Panc1 (cell line): ENCODE data around the gene NYAP2. TPM values are rescaled to one million over a fixed set of nuclear protein-coding genes. Genes with fewer than 3 reads are reported as not detected.

Source experiments
- ATAC-seq: fragments of 200-7000 bp; cut with Tn5 transposase; 2 replicates; pipeline ENCODE4 v1.9.1; 2020; ENCODE audit warnings: mild to moderate bottlenecking, moderate library complexity
- BruUV-seq: library from RNA; stranded (reverse); fragments of 400-500 nt; replicated peaks from 2 replicates; lab custom pipeline; 2021; lab: Mats Ljungman, UMichigan
- CTCF ChIA-PET: fragments of 300-600 bp; sonication (Branson Sonifier 250); formaldehyde crosslinking; loops from one replicate; lab custom pipeline; 2022; ENCODE audit warnings: antibody characterized with exemption; lab: Charles Lee
- POLR2A ChIA-PET: fragments of 300-600 bp; sonication (Branson Sonifier 250); formaldehyde crosslinking; loops from one replicate; lab custom pipeline; 2022; ENCODE audit warnings: antibody characterized with exemption; lab: Charles Lee
- DNase-seq: peaks from one replicate; pipeline ENCODE4 v3.0.0-alpha.2; 2010; ENCODE audit warnings: low read depth, low spot score
- H3K27ac ChIP-seq: 2 replicates; pipeline ENCODE4 v1.5.1; 2011; ENCODE audit warnings: mild to moderate bottlenecking, low read length, inconsistent platforms
- H3K27me3 ChIP-seq: fragments of 200-500 bp; sonication (Bioruptor generic); 2 replicates; pipeline ENCODE4 v1.6.0; 2014; ENCODE audit warnings: low read length, inconsistent platforms; ENCODE audit not compliant: control insufficient read depth, insufficient read depth
- H3K36me3 ChIP-seq: fragments of 200-500 bp; sonication (Bioruptor generic); 2 replicates; pipeline ENCODE4 v1.5.1; 2014; ENCODE audit warnings: inconsistent platforms, mild to moderate bottlenecking, low read length, moderate library complexity; ENCODE audit not compliant: control insufficient read depth, insufficient read depth
- H3K4me1 ChIP-seq: 2 replicates; pipeline ENCODE4 v1.5.1; 2011; ENCODE audit warnings: inconsistent platforms, mild to moderate bottlenecking, low read length, moderate library complexity; ENCODE audit not compliant: control insufficient read depth, insufficient read depth
- H3K4me3 ChIP-seq, 2 experiments: 2 replicates each; pipeline ENCODE4 v1.5.1; 2011 to 2012; ENCODE audit warnings: low read depth in 2 of 2, low read length in 2 of 2, mild to moderate bottlenecking in 2 of 2, inconsistent platforms in 1 of 2, moderate library complexity in 1 of 2
- H3K9me3 ChIP-seq: fragments of 200-500 bp; sonication (Bioruptor generic); 2 replicates; pipeline ENCODE4 v1.5.1; 2014; ENCODE audit warnings: low read depth, mild to moderate bottlenecking, inconsistent platforms, low read length, moderate library complexity; ENCODE audit not compliant: control insufficient read depth, insufficient read depth
- CTCF ChIP-seq: fragments of 450-650 bp; IDR thresholded peaks from 2 replicates; pipeline ENCODE4 v1.5.1; 2017; ENCODE audit warnings: mild to moderate bottlenecking
- POLR2AphosphoS5 ChIP-seq: IDR thresholded peaks from 2 replicates; pipeline ENCODE4 v1.6.1; 2012; ENCODE audit warnings: mild to moderate bottlenecking, low read depth, low read length, moderate library complexity
- REST ChIP-seq, 2 experiments: IDR thresholded peaks; 2 replicates each; pipeline ENCODE4 v1.6.1; 2011 to 2012; ENCODE audit warnings: low read depth in 2 of 2, control low read depth in 1 of 2, low read length in 1 of 2, mild to moderate bottlenecking in 1 of 2, moderate library complexity in 1 of 2; ENCODE audit not compliant: insufficient read depth in 1 of 2
- SIN3A ChIP-seq: IDR thresholded peaks from 2 replicates; pipeline ENCODE4 v1.6.1; 2012; ENCODE audit warnings: low read depth, mild to moderate bottlenecking, low read length, moderate library complexity, borderline replicate concordance; ENCODE audit not compliant: insufficient read depth
- TCF7L2 ChIP-seq: IDR thresholded peaks from 2 replicates; pipeline ENCODE4 v1.6.1; 2011; ENCODE audit warnings: mild to moderate bottlenecking, low read depth, low read length, inconsistent platforms
- in situ Hi-C: cut with HindIII; loops from 2 replicates; pipeline ENCODE4 v1.10.0; 2016; ENCODE audit warnings: low sequenced_read_pairs, low pct_unique_long_range_greater_than_20kb
- intact Hi-C: fragments of 100-400 bp; cut with micrococcal nuclease; formaldehyde crosslinking; loops from one replicate; pipeline ENCODE4 v1.10.0; 2022; ENCODE audit not compliant: unreplicated experiment
- total RNA-seq: library from RNA; stranded (reverse); gene quantifications from one replicate; pipeline ENCODE4 v1.2.1, GENCODE V29; 2021; ENCODE audit not compliant: unreplicated experiment

NYAP2 gene
- total RNA-seq, 1 experiment from 2014 or later: not detected

- TF ChIP-seq POLR2AphosphoS5 (no peak), CTCF (no peak), REST (IDR thresholded peaks at IDR 0.05; ENCODE audit: insufficient read depth in 1 of 2, low read depth in 2 of 2, low read length in 1 of 2) (no peak), TCF7L2 (no peak), SIN3A (no peak)
- BruUV-seq: no TSS peak
- H3K27ac ChIP-seq: no peak overlapping the region
- intact Hi-C loops: no loop called here
- no peak overlapping the region for H3K4me3 ChIP-seq
- ATAC-seq (no peak), DNase-seq (no peak)
- ChIA-PET POLR2A (no interaction called here), CTCF (no interaction called here)
- H3K9me3 ChIP-seq: no peaks in the 10 kb centered on the region
- no peaks in the 10 kb centered on the region for H3K27me3 ChIP-seq
- no peaks in the 10 kb centered on the region for H3K36me3 ChIP-seq
- no peaks in the 10 kb centered on the region for H3K4me1 ChIP-seq
- in situ Hi-C loops: no loop called here
Measured at GRCh38 chr2:225494100-225494459, 94.6 kb downstream of the NYAP2 start.

GRCh38 chr2:225495706-225496105, 96.2 kb downstream of the NYAP2 start:
- DNase-seq (no peak), ATAC-seq (no peak)
- no peak overlapping the region for H3K4me3 ChIP-seq
- H3K27ac ChIP-seq: no peak overlapping the region
- intact Hi-C loops: no loop called here
- POLR2A ChIA-PET: no interaction called here
- no TSS peak for BruUV-seq
- no peaks in the 10 kb centered on the region for H3K27me3 ChIP-seq
- no peaks in the 10 kb centered on the region for H3K4me1 ChIP-seq
- CTCF ChIA-PET: no interaction called here
- no peaks in the 10 kb centered on the region for H3K36me3 ChIP-seq
- no peaks in the 10 kb centered on the region for H3K9me3 ChIP-seq
- in situ Hi-C loops: no loop called here
- TF ChIP-seq TCF7L2: no peak
- TF ChIP-seq CTCF: no peak
- no peak for TF ChIP-seq REST (IDR thresholded peaks at IDR 0.05; ENCODE audit: insufficient read depth in 1 of 2, low read depth in 2 of 2, low read length in 1 of 2)
- TF ChIP-seq SIN3A: no peak
- no peak for TF ChIP-seq POLR2AphosphoS5
